Bronchial epithelial cell (primary cell): Measurements from ENCODE around the gene SLC11A1. TPM values are rescaled to one million over a fixed set of nuclear protein-coding genes. Genes with fewer than 3 reads are reported as not detected.

ENCODE experiments used
- DNase-seq: peaks from one replicate; pipeline ENCODE4 v3.0.0-alpha.2; 2010; ENCODE audit warnings: low read depth
- FAIRE-seq: peaks from 2 replicates; lab custom pipeline; 2011; peaks lifted over from hg19 to GRCh38; lab: Jason Lieb, UNC
- H3K27me3 ChIP-seq: 2 replicates; pipeline ENCODE4 v1.5.1; 2011; ENCODE audit warnings: low read length; ENCODE audit not compliant: control insufficient read depth, insufficient read depth
- H3K36me3 ChIP-seq: 2 replicates; pipeline ENCODE4 v1.5.1; 2011; ENCODE audit warnings: low read length; ENCODE audit not compliant: control insufficient read depth, insufficient read depth
- H3K4me3 ChIP-seq: 2 replicates; pipeline ENCODE4 v1.5.1; 2011; ENCODE audit warnings: mild to moderate bottlenecking, low read depth, low read length, control low read depth
- total RNA-seq: library from RNA; depleted of rRNA; stranded (reverse); fragments of >200 nt; gene quantifications from 2 replicates; pipeline ENCODE4 v1.2.1, GENCODE V29; 2014
- TF ChIP-seq, protein P1 (sequence below): IDR thresholded peaks from 2 replicates; pipeline ENCODE4 v1.5.1; 2011; ENCODE audit warnings: mild to moderate bottlenecking, moderate library complexity, low read length, control low read depth, inconsistent platforms; ENCODE audit not compliant: insufficient read depth, severe bottlenecking

SLC11A1 gene
- total RNA-seq, 1 donor from 2014 or later, result 0.26 TPM

DNA sequence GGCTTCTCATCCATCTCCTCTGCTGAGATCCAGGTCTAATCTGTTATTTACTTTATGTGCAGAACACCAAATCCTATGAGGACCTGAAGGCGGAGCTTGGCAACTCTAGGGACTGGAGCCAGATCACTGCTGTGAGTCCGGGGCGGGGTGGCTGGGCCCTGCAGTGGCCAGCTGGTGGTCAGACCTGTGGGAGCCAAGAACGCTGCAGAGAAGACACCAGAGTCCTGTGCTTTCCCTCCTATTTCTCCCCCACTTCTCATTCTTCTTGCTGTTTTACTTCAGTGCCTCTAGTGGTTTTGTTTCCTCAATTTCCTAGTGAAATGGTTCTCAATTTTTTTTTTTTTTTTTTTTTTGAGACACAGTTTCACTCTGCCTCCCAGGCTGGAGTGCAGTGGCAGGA lies 56.5 kb downstream of the SLC11A1 start:
- Histone ChIP-seq H3K27me3 (no peaks in the 10 kb centered on the region), H3K36me3 (no peaks in the 10 kb centered on the region), H3K4me3 (no peak overlapping the region)
- FAIRE-seq, result no peak
- DNase-seq, result no peak
- TF ChIP-seq, protein P1, sequence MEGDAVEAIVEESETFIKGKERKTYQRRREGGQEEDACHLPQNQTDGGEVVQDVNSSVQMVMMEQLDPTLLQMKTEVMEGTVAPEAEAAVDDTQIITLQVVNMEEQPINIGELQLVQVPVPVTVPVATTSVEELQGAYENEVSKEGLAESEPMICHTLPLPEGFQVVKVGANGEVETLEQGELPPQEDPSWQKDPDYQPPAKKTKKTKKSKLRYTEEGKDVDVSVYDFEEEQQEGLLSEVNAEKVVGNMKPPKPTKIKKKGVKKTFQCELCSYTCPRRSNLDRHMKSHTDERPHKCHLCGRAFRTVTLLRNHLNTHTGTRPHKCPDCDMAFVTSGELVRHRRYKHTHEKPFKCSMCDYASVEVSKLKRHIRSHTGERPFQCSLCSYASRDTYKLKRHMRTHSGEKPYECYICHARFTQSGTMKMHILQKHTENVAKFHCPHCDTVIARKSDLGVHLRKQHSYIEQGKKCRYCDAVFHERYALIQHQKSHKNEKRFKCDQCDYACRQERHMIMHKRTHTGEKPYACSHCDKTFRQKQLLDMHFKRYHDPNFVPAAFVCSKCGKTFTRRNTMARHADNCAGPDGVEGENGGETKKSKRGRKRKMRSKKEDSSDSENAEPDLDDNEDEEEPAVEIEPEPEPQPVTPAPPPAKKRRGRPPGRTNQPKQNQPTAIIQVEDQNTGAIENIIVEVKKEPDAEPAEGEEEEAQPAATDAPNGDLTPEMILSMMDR, result no peak

DNA sequence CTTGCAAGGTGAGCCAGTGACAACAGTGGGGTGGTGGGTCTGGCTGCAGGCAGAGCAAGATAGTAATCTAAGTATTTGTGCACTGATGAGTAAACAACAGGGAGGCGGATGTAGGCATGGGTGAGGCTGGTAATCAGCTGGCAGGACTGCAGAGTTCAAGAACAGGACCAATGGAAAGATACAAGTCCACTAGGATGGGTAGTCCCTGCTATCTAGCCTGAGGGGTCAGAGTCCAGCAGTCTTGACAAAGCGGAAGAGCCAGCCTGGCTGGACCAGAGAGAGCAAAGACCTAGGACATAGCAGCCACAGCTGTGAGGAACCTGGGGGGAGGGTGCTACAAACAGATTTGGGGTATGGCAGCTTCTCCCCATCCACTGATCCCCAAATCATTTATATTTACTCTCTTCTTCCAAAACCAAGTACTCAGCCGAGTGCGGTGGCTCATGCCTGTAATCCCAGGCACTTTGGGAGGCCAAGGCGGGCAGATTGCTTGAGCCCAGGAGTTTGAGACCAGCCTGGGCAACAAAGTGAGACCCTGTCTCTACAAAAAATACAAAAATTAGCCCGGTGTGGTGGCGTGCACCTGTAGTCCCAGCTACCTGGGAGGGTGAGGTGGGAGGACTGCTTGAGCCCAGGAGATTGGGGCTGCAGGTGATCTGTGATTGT lies 62.8 kb downstream of the SLC11A1 start:
- FAIRE-seq (no peak), DNase-seq (no peak)
- H3K4me3 ChIP-seq, result no peak overlapping the region
- no peaks in the 10 kb centered on the region for H3K36me3 ChIP-seq
- H3K27me3 ChIP-seq, result no peaks in the 10 kb centered on the region
- TF ChIP-seq, protein P1, result no peak

DNA sequence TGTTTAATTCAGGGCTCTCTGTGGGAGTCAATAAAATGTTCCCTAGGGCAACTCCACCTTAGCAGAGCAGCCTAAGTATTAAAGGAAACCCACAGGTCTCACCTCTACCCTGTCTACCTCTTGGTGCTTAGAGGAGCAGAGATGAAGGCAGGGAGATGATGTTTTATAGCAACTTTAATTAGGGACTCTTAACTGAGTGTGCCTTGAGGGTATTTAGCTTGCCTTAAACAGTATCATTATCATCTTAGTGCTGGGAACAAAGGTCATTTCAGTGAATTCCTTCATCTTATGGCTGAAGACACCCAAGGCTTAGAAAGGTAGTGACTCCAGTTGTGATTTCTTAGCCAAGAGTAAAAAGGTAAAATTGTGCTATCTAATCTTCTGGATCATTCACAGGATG lies 63.5 kb downstream of the SLC11A1 start:
- no peaks in the 10 kb centered on the region for H3K36me3 ChIP-seq
- FAIRE-seq (no peak), DNase-seq (no peak)
- TF ChIP-seq, protein P1, result no peak
- no peak overlapping the region for H3K4me3 ChIP-seq
- no peaks in the 10 kb centered on the region for H3K27me3 ChIP-seq

Other genes starting within 250 kb of the SLC11A1 start
- gene CXCR1, start 215.3 kb upstream of the SLC11A1 start, total RNA-seq, result not detected in 2 replicates
- 504 and 577 TPM in 2 replicates for gene ARPC2, start 165.1 kb upstream of the SLC11A1 start, total RNA-seq
- under 0.01 TPM in 1 of 2 replicates, not detected in the other for gene GPBAR1, start 121.3 kb upstream of the SLC11A1 start, total RNA-seq
- gene AAMP, start 112.1 kb upstream of the SLC11A1 start, total RNA-seq, result 205 and 229 TPM in 2 replicates
- 10.3 and 16.8 TPM in 2 replicates for gene PNKD, start 111.8 kb upstream of the SLC11A1 start, total RNA-seq
- 468 and 656 TPM in 2 replicates for gene TMBIM1, start 89.8 kb upstream of the SLC11A1 start, total RNA-seq
- not detected in 2 replicates for gene CATIP, start 25.4 kb upstream of the SLC11A1 start, total RNA-seq
- gene CTDSP1, start 17.6 kb downstream of the SLC11A1 start, total RNA-seq, result 26.5 and 32.1 TPM in 2 replicates
- not detected in 2 replicates for gene VIL1, start 36.9 kb downstream of the SLC11A1 start, total RNA-seq
- 9.2 and 10.4 TPM in 2 replicates for gene USP37, start 186.1 kb downstream of the SLC11A1 start, total RNA-seq
- 37.6 and 53.7 TPM in 2 replicates for gene CNOT9, start 186.6 kb downstream of the SLC11A1 start, total RNA-seq
- gene PLCD4, start 225.6 kb downstream of the SLC11A1 start, total RNA-seq, result 0.53 and 1.2 TPM in 2 replicates